HG03064 (cell line): ENCODE data around the gene RPL10.

ENCODE experiments used
- ATAC-seq: cut with Tn5 transposase; IDR thresholded peaks from one replicate; pipeline ENCODE4 v1.9.1; 2021; ENCODE audit warnings: low read depth; ENCODE audit not compliant: unreplicated experiment

RPL10 gene

DNA sequence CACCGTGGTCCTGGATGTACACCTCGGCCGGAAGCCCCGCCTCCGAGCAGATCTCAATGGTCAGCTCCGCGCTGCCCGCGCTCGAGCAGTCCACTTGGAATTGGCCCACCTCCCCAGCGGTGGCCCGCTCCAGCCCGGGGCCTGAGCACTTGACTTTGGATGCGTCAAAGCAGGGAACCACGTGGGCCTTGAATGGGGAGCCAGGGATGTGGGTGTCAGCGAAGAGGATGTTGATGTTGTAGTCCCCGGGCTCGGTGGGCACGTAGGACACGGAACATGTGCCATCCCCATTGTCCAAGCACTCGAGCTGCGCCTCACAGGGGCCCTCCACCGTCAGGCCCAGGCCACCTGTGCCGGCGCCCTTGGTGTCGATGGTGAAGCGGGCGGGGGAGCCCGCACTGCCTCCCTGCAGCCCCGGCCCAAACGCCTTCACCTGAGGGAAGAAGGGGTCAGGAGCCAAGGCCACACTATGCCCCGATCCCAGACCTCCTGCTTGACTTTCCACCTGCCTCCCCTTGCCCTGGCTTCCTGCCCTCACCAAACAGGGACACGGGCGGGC lies 37.9 kb upstream of the RPL10 start:
- ATAC-seq, result no peak

DNA sequence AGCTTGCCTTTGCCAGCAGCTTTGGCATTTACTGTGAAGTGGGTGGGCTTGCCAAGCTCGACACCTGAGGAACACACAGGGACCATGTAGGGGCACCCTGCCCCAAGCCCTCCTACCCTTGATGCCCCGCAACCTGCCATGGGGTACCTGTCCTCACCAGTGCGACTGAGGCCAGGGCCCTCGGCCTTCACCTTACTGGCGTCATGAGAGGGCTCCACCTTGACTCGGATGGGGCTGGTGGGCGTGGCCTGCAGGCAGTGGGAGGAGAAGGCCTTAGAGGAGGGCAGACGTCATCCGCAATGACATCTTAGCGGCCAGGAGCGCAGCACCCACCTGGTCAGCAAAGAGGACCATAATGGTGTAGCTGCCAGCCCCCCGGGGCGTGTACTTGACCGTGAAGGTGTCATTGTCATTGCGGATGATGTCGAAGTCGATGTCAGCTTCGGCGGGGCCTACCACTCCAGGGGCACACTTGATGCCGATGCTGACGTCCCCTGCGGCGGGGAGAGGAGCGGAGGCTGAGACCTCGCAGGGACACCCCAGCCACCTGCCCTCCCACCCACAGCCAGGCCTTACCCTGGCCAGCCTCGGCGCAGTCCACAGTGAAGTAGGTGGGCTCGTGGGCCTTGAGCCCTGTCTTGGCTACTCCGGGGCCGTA lies 36.0 kb upstream of the RPL10 start:
- no peak for ATAC-seq

DNA sequence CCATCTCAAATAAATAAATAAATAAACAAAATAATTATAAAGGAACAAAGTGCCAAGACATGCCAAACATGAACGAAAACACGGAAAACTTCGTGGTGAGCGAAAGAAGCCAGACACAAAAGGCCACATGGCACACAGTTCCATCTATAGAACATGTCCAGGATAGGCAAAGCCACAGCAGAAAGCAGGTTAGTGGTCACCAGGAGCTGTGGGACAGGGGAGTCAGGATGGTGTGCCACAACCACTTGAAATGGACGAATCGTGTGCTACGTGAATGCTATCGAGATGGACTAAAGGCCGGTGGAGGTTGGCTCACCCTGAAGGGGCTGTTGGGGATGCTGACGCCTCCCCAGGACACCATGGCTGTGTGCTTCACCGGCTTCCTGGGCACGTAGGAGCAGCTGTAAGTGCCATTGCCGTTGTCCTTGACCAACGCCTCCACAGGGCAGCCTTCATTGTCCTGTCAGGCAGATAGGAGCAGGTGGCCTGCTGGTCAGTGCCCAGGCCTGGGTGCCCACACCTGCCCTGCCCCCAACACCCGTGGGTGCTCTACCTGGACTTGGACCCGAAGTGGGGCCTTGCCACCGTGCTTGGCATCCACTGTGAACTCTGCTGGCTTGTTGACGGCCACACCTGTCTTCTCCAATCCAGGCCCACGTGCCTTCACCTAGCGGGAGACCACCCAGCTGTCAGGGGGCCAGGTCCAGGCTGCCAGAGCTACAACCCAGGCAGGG lies 34.3 kb upstream of the RPL10 start:
- ATAC-seq, result no peak

DNA sequence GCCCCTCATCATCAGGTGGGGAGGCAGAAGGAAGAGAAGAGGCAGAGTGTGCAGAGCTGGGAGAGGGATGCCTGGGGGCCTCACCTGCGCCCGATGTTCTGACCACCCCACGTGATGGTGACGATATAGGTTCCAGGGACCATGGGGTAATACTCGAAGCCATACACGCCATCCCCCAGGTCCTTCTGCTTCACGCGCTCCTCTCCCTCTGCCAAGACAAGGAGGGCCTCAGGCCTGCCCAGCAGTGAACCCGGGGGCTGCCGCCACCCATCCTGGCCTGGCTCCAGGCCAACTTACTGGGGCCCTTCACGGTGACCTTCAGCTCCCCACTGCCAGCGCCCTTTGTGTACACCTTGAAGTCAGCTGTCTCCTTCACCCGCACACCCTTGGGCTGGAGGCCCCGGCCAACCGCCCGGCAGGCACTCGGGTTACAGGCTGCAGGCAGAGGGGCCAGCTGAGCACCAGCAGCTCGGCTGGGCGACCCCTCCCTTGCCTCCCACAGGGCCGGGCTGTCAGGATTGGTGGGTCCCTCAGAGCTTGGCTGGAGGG lies 33.1 kb upstream of the RPL10 start:
- ATAC-seq, result no peak

DNA sequence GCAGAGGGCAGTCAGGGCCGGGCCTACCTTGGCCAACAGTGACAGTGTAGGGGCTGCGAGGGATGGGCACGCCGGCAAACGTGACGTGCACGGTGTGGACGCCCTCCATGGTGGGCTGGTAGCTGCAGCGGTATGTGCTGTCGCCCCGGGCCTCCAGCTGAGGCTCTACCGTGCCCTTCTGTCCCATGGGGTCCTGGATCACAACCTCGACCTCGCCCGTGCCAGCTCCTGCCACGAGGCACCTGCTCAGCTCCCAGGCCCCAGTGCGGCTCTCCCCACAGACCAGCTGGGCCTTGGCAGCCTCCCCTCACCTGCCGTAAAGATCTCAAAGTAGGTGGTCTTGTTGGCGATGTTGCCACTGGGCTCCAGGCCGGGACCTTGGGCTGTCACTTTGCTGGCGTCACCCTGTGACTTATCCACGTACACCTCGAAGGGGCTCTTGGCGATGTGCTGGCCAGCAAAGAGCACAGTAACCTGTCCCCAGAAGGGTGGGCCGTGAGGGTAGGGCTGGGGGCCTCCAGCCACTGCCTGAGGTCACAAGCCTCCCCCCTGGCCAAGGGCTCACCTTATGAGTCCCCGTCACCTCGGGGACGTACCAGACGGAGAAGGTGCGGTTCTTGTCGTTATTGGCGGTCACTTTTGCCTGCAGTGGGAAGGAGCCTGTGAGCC lies 32.0 kb upstream of the RPL10 start:
- no peak for ATAC-seq

DNA sequence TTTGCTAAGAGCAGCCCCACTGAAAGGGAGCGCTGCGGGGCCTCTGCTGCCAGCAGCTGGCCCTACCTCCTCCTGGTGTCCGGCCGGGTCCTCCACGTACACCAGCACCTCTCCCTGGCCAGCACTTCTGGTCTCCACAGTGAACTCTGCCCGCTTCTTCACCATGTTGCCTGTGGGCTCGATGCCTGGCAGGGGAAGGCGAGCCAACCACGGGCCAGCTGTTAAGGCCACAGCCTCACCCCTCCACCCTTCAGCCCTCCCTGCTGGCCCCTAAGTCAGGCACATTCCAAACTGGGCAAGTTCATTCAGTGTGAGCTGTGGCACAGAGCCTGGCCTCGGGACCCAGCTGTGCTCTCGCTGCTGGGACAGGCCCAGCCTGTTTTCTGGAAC lies 31.5 kb upstream of the RPL10 start:
- ATAC-seq, result no peak

DNA sequence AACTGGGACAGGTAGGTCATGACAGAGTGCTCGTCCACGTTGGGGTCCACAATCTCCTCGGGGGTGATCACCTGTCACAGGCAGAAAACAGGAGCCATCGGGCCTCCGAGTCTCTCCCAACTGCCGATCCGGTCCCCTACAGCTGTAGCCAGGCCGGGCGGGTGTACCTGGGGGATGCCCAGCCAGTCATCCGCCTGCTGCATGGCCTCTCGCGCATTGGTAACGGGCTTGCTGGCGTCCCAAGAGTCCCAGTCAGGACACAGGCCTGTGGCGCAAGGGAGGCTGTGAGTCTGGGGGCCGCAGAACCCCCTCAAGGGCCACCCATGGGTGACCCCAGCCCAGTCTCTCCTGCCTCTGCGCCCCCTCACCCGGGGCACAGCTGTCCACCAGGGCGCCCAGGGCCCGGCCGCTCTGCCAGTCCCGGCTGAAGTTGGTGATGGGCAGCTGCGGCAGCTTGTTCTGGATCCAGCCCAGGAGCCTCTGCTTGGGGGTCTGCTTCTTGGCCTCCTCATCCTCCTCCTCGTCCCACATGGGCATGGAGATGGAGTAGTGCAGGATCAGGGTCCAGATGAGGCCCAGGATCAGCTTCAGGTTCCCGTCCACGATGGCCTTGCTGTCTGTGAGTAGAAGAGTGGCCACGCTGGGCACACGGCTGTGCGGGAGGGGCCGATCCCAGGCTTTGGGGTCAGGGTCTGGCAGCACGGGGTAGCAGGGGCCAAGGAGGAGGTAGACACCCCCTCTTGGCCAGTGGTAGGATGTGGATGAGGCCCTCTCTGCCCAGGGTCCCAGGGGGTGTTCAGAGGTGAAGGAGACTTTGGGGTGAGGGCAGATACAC lies 30.5 kb upstream of the RPL10 start:
- ATAC-seq, result no peak

DNA sequence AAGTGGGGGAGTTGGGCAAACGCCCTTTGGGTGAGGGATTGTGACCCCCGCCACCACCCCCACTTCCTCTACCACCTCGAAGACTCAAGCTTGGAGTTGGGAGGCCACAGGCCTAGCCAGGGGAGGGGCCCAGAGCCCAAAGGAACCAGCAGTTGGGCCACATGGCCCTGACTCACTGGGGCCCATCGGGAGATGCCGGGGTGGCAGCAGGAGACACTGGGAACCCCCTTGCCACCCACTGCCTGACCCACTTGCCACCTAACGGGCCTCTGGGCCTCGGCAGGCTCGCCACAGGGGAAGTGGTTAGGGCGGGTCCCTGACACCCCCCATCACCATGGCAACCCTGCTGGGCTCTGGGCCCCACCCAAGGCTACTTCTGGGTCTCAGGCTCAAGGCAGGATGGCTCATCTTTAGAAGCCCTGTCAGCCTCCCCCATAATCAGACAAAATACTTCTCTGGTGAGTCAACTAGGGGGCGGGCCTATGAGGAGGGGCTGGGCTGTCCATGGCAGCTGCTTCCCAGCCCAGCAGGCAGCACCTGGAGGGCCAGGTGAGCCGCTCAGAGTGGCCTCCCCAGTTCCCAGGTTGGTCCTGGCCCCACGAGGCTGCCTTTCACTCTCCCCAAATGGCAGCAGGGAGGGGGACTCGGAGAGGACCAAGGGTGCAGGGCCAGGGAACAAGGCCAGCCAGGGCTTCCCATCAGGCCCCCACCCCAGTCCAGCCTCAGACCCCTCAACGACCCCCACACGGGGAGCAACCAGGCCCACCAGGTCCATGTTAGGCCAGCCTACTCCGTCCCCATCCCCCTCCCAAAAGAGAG lies 29.3 kb upstream of the RPL10 start:
- ATAC-seq, result no peak

DNA sequence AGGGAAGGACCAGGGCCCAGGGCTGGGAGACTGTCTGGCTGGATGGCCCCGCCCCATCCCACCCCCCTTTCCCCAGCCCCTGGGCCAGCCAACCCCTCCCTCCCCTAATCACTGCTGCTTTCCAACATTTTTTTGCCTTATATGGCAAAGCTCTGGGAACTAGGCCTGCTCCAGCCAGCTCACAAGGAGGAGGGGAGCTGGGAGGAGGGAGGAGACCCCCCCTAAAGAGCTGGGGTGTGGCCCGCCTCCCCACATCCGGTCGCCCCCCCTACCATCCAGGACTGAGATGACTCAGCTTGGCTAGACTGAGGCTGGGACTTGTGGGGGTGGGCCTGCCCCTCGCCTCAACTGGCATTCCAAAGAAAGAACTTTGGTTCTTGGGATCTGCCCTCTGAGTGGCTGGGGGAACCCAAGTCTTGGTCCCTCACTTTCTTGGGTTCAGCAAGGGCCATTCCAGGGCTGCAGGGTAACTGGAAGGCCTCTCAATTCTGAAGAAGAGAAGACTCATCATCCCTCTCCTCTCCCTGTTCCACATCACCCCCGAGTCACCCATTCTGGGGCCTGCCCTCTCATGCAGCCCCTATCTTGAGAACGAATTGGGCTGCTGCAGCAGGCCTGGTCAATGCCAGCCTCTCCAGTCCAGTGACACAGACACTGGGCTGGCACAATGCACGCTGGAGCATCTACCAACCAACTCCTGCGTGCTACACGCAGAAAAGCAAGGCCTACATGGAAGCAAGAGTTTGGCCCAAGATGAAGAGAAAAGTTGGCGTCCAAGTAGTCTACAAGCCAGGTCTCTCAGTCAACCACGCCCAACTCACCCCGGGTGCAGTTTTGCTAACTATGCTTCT lies 28.5 kb upstream of the RPL10 start:
- ATAC-seq, result no peak

DNA sequence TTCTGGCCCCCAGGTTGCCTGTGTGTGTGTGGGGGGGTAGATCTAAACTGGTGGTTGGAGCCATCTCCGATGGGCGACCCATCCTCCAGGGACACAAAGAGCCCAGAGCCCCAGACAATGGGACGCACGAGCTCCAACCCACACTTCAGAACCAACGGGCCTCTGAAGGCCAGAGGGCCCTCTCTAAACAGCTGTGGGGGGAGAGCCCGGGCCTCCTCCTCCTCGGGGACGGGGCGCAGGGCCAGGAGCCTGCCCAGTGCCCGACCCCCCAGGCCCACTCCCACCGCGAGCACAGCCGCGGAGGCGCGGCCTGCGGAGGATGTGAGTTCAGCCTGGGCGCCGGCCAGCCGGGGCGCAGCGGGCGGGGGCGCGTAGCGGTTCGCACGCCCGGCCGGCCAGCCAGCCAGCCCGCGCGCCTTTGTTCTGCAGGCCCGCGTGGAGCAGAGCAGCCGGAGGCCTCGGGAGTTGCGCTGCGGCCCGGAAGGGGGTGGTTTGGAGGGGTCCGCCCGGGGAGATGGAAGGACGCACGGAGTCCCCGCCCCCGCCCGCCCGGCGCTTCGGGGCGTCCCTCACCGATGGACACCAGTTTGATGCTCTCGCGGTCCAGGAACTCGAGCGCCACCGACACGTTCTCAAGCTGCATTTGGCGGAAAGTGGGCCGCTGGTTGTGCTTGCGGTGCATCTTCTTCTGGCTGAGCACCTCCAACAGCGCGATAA lies 27.7 kb upstream of the RPL10 start:
- no peak for ATAC-seq

DNA sequence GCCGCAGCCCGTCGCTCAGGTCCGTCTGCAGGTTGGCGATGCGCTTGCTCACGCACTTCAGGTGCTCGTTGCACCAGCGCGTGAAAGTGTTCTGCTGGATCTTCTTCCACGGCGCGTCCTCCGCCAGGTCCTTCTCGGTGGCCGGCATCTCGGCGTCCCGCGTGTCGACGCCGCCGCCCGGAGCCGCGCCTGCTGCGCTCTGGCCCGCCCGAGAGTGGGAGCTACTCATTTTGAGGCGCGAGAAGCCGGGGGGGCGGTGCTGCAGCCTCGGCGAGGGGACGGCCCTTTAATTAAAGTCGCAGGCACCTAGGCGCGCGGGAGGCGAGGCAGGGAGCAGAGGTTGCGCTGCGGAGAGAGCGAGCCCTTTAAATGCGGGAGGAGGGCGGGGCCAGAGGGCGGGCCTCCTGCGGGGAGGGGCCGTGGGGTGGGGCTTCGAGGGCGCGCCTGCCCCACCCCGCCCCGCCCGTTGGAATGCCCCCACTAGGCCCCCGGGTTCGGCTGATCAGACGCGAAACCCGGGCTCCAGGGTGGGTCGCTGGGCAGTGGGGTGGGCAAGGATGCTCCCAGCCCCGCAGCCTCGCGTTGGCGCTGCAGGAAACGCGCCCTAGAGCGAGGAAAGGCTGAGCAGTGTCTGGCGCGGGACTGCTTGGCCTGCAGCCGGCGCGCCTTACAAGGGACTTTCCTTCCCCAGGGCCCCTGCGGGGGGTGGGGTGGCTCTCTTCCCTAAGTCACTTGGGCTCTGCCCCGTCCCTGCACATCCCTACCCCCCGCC lies 27.0 kb upstream of the RPL10 start:
- ATAC-seq, result peak; percentile 56

DNA sequence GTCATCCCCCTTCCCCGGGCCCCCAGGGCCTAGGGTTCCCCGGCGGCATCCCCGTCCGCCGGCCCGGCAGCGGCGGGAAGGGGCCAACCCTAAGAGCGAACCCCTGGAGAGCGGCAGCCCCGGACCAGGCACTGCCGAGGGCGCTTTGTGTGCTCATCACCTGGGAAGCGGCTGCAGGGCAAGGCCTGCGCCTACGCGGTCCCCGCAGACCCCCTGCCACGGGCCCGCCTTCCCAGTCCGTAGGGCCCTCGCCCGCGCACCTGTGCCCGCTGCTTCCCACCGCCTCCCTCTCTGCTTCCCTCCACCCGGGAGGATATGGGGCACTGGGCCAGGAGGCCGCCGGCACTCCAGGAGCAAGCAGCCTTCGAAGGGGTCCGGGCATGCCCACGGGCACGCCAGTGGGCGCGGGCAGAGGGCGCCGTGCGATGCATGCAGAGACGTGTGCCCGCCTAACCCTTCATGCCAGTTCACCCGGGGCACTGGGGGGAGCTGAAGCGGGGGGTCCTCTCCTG lies 26.3 kb upstream of the RPL10 start:
- ATAC-seq, result peak; percentile 3

DNA sequence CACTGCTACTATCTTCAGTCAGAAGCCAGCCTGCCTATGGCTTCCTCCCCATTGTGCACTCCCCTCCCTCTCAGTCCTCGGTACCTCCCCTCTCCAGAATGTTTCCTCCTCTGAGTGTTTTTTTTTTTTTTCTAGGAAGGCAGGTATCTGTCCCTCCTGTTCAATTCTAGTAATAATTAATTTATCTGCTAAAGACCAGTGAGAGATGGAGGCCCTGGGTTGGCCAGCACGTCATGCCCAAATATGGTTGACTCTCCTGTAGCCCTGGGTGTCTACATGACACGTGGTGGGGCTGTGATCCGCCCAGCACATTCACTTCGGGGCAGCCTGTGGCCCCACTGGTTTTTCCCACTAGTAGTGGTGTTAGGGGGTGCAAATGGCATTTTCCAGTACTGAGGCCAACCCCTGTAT lies 25.6 kb upstream of the RPL10 start:
- no peak for ATAC-seq

DNA sequence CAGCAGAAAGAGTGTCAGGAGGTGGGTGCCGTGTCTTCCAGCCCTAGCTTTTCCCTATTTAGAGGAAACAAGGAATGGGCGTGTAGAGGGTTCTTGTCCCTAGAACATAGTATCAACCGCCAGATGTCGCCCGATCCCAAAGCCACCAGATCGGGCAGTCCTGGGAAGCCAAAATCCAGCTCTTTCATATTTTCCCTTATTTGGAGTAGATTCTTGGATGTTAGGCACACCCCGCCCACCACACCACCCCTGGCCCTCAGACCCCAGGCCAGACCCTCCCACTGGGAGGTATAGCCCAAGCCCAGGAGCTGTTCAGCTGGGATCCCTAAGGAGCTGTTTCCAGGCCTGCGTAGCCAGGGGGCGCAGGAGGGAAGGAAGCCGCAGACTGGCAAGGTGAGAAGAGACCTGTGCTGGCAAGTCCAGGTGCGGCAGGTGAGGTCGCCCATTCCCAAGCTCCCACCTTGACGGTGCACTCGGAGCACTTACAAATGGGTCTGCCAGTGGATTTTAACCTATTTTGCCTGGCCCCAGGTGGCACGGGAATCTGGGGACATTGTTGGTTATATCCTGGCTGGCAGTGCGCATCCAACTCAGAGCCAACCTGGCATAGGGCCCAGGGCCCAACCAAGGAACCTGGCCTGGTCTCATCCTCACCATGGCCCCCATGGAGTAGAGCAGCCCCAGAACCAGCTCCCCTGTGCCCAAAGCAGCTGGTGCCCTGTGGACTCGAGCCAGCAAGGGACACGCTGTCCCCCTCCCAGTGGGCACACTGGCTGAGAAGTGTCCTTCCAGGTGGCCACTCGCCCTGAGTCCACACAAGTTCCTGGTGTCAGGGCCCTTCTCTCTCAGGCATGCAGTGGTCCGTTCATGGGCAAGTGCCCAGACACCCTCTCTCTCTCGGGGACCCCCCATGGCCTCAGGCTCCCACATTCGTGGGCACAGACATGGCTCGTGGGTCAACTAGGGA lies 24.6 kb upstream of the RPL10 start:
- no peak for ATAC-seq

DNA sequence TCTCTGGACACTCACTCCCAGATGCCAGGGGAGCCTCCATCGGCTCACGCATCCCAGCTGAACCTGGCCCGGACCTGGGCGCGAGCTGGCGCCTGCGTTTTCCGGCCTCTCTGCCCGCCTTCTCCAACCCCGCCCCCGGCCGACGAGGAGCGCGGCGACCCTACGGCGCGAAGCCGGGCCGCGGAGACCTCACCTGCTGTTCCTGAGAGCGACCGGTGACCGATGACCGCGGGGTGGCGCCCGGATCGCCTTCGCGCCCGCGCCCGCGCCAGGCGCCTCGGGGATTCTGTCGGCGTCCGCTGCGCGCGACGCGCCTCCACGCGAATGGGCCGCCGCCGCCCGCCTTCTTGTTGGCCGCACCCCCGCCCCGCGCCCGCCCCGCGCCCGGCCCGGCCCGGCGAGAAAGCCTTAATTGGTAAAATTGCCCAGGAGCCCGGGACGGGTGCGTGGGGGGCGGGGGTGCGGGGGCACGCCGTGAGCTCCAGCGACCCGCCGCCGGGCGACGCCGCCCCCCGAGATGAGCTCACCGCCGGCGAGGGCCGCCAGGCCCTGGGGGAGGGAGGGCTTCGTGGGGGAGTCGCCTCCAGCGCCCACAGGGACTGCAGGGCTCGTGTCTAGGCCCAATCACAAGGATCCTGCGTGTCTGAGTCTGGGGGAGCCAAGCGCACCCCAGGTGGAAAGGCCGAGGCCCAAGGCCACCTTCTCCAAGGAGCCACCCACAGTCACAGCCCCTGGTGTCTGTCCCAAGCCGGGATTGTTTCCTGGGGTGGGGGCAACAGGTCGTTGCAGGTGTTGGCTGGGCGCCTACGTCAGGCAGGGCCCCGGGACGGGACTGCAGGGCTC lies 23.6 kb upstream of the RPL10 start, which contains the start of gene FLNA:
TSS of gene FLNA (minus strand) at position 322 of the 843 bp plus-strand sequence. CDS start 3,389 bp downstream, outside the sequence.
- ATAC-seq, result no peak
